NB4 (cell line): Measurements from ENCODE around the gene ARHGDIB.
A peak's percentile ranks its signal among the peaks of the same experiment; 100 is the strongest.

ENCODE experiments used
- DNase-seq: peaks from one replicate; pipeline ENCODE4 v3.0.0; 2010; ENCODE audit warnings: low read depth
- H3K4me3 ChIP-seq: one replicate; pipeline ENCODE4 v1.5.1; 2011; ENCODE audit warnings: mild to moderate bottlenecking, low read depth, low read length, moderate library complexity
- CTCF ChIP-seq: IDR thresholded peaks from one replicate; pipeline ENCODE4 v1.5.1; 2012; ENCODE audit warnings: low read depth, low read length
- MAX ChIP-seq: IDR thresholded peaks from 2 replicates; pipeline ENCODE4 v1.6.1; 2011; ENCODE audit warnings: low read depth, low read length
- MYC ChIP-seq: IDR thresholded peaks from 2 replicates; pipeline ENCODE4 v1.6.1; 2011; ENCODE audit warnings: low read depth, low read length
- POLR2A ChIP-seq: IDR thresholded peaks from 2 replicates; pipeline ENCODE4 v1.6.1; 2011; ENCODE audit warnings: mild to moderate bottlenecking; ENCODE audit not compliant: insufficient read length; ENCODE audit errors: extremely low read depth

ARHGDIB gene

GRCh38 chr12:14921218-14921617 is 40.2 kb downstream of the ARHGDIB start:
- no peak overlapping the region for H3K4me3 ChIP-seq
- no peak for DNase-seq
- TF ChIP-seq CTCF (no peak), MYC (no peak), POLR2A (no peak), MAX (no peak)

GRCh38 chr12:14920475-14921126 is 40.8 kb downstream of the ARHGDIB start:
- peak; percentile 10 for DNase-seq
- TF ChIP-seq MAX = no peak
- TF ChIP-seq POLR2A = no peak
- no peak for TF ChIP-seq MYC
- TF ChIP-seq CTCF = no peak
- no peak overlapping the region for H3K4me3 ChIP-seq

GRCh38 chr12:14919455-14919854 is 41.9 kb downstream of the ARHGDIB start:
- H3K4me3 ChIP-seq = no peak overlapping the region
- TF ChIP-seq POLR2A (no peak), MYC (no peak), MAX (no peak), CTCF (no peak)
- no peak for DNase-seq

- no peak for TF ChIP-seq MAX
- TF ChIP-seq CTCF = no peak
- TF ChIP-seq MYC = no peak
- no peak for TF ChIP-seq POLR2A
- H3K4me3 ChIP-seq = no peak overlapping the region
- no peak for DNase-seq
Observed at GRCh38 chr12:14915736-14916135, 45.7 kb downstream of the ARHGDIB start.

GRCh38 chr12:14913381-14913781 is 48.0 kb downstream of the ARHGDIB start:
- H3K4me3 ChIP-seq = no peak overlapping the region
- DNase-seq = no peak
- no peak for TF ChIP-seq MYC
- TF ChIP-seq CTCF = no peak
- TF ChIP-seq POLR2A = no peak
- no peak for TF ChIP-seq MAX
